CD14-positive monocyte (primary cell): ENCODE results near the gene PODN. TPM values are rescaled to one million over a fixed set of nuclear protein-coding genes. Genes with fewer than 3 reads are reported as not detected.

Experiments
- DNase-seq, 3 donors: peaks; one replicate each; pipeline ENCODE4 v3.0.0-alpha.2; 2011 to 2022
- H2AFZ ChIP-seq: 2 replicates; pipeline ENCODE4 v1.6.0; 2012; ENCODE audit warnings: mild to moderate bottlenecking, low read depth, low read length, inconsistent platforms; ENCODE audit not compliant: insufficient read depth, poor library complexity, severe bottlenecking
- H3K27ac ChIP-seq, 2 donors: 1 replicate in 1 of 2; 2 replicates in 1 of 2; pipeline ENCODE4 v1.5.1; 2012 to 2013; ENCODE audit warnings: low read length in 2 of 2, control low read depth in 1 of 2, inconsistent platforms in 1 of 2, low read depth in 1 of 2, mild to moderate bottlenecking in 1 of 2
- H3K27me3 ChIP-seq, 2 donors: one replicate each; pipeline versions ENCODE4 v1.6.0 to v1.6.1; 2011 to 2013; ENCODE audit warnings: low read length in 2 of 2; ENCODE audit not compliant: control insufficient read depth in 2 of 2, insufficient read depth in 2 of 2
- H3K36me3 ChIP-seq, 2 donors: replicated peaks in 1 of 2; 1 replicate in 1 of 2; 2 replicates in 1 of 2; pipeline versions ENCODE4 v1.5.1 to v1.6.1; 2012 to 2013; ENCODE audit warnings: low read length in 2 of 2, control low read depth in 1 of 2, inconsistent platforms in 1 of 2, mild to moderate bottlenecking in 1 of 2; ENCODE audit not compliant: insufficient read depth in 2 of 2, control insufficient read depth in 1 of 2
- H3K4me1 ChIP-seq, 2 donors: 1 replicate in 1 of 2; 2 replicates in 1 of 2; pipeline versions ENCODE4 v1.5.1 to v1.6.1; 2012 to 2013; ENCODE audit warnings: low read length in 2 of 2, control low read depth in 1 of 2, inconsistent platforms in 1 of 2, mild to moderate bottlenecking in 1 of 2, moderate library complexity in 1 of 2; ENCODE audit not compliant: insufficient read depth in 2 of 2, control insufficient read depth in 1 of 2
- H3K4me2 ChIP-seq: replicated peaks from 2 replicates; pipeline ENCODE3; 2012; ENCODE audit warnings: low read length, moderate library complexity, mild to moderate bottlenecking; ENCODE audit not compliant: poor library complexity, severe bottlenecking; ENCODE audit errors: extremely low read depth
- H3K4me3 ChIP-seq, 3 experiments: fragments of 200-600 bp in 1 of 3; sonication (generic) in 1 of 3; replicated peaks in 1 of 3; 1 replicate in 2 of 3; 2 replicates in 1 of 3; pipeline ENCODE4 v1.5.1; 2011 to 2013; ENCODE audit warnings: low read length in 3 of 3, mild to moderate bottlenecking in 3 of 3, control low read depth in 2 of 3, low read depth in 2 of 3, inconsistent platforms in 1 of 3, moderate library complexity in 1 of 3
- H3K79me2 ChIP-seq: 2 replicates; pipeline ENCODE4 v1.6.0; 2012; ENCODE audit warnings: mild to moderate bottlenecking, control low read depth, inconsistent platforms, low read length, moderate library complexity; ENCODE audit not compliant: insufficient read depth
- H3K9ac ChIP-seq: 2 replicates; pipeline ENCODE4 v1.6.0; 2017; ENCODE audit warnings: low read length, mild to moderate bottlenecking; ENCODE audit not compliant: insufficient read depth, poor library complexity, severe bottlenecking
- H3K9me3 ChIP-seq, 2 donors: replicated peaks in 1 of 2; 1 replicate in 1 of 2; 2 replicates in 1 of 2; pipeline versions ENCODE4 v1.5.1 to v1.6.1; 2012 to 2013; ENCODE audit warnings: low read length in 2 of 2, control low read depth in 1 of 2; ENCODE audit not compliant: control insufficient read depth in 1 of 2, insufficient read depth in 1 of 2
- H4K20me1 ChIP-seq: 2 replicates; pipeline ENCODE4 v1.6.0; 2012; ENCODE audit warnings: mild to moderate bottlenecking, low read length, control low read depth, moderate library complexity; ENCODE audit not compliant: insufficient read depth
- H3K27ac Mint-ChIP-seq, 7 donors: one replicate each; pipeline ENCODE4 v1.8.0; 2020; ENCODE audit warnings: mild to moderate bottlenecking in 7 of 7, mixed read lengths in 7 of 7, moderate library complexity in 6 of 7, inconsistent platforms in 2 of 7
- H3K27me3 Mint-ChIP-seq, 3 donors: one replicate each; pipeline ENCODE4 v1.8.0; 2021 to 2022; ENCODE audit warnings: low read depth in 3 of 3, mild to moderate bottlenecking in 3 of 3, mixed read lengths in 3 of 3, moderate library complexity in 3 of 3, inconsistent platforms in 1 of 3
- H3K36me3 Mint-ChIP-seq, 2 donors: one replicate each; pipeline ENCODE4 v1.8.0; 2020; ENCODE audit warnings: mixed read lengths in 2 of 2, inconsistent platforms in 1 of 2, mild to moderate bottlenecking in 1 of 2
- H3K4me1 Mint-ChIP-seq: one replicate; pipeline ENCODE4 v1.8.0; 2020; ENCODE audit warnings: mild to moderate bottlenecking, mixed read lengths
- H3K4me3 Mint-ChIP-seq, 2 donors: one replicate each; pipeline ENCODE4 v1.8.0; 2020; ENCODE audit warnings: mild to moderate bottlenecking in 2 of 2, mixed read lengths in 2 of 2, moderate library complexity in 1 of 2
- H3K9me3 Mint-ChIP-seq, 7 donors: one replicate each; pipeline ENCODE4 v1.8.0; 2020 to 2022; ENCODE audit warnings: mixed read lengths in 7 of 7, mild to moderate bottlenecking in 6 of 7, moderate library complexity in 6 of 7, inconsistent platforms in 2 of 7
- CTCF ChIP-seq: fragments of 200-600 bp; IDR thresholded peaks from one replicate; pipeline ENCODE4 v1.8.0; 2022; ENCODE audit warnings: antibody characterized with exemption, mild to moderate bottlenecking
- WGBS: methylation state at CpG from one replicate; pipeline ENCODE4 v1.1.5; 2013; ENCODE audit warnings: missing lambda C conversion rate; ENCODE audit not compliant: insufficient coverage; 5-methylcytosine and 5-hydroxymethylcytosine counted together
- intact Hi-C, 2 donors: fragments of 100-400 bp; cut with micrococcal nuclease; formaldehyde crosslinking; loops; one replicate each; pipeline versions ENCODE4 v1.15.0 to v1.15.1; 2023
- polyA plus RNA-seq, 3 donors: library from polyadenylated mRNA; depleted of rRNA in 1 of 3; unstranded in 2 of 3; stranded (reverse) in 1 of 3; fragments of 300-500 nt in 2 of 3; fragments of >200 nt in 1 of 3; fragmentation: Illumina TruSeq in 2 of 3; gene quantifications; 1 replicate in 2 of 3; 2 replicates in 1 of 3; pipeline ENCODE4 v1.2.3, GENCODE V29; 2012 to 2021

PODN gene
- polyA plus RNA-seq, 3 donors = not detected

DNA sequence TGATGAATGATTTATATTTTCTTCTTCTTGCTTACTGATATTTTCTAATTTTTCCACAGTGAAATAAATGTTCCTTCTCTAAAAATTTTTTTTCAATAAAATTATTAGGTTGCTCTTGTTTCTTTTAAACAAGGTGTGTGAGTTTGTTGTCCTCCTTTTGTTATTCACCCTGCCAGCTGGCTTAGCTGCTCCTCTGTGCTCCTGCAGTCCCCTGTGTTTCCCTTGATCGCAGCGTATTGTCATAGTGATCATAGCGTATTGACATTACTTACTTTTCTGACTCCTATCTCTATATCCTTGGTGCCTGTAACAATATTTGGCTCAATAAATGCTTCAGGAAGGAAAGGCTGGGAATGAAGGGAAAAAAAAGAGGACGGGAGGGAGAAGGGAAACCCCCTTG is 24.9 kb upstream of the PODN start:
- intact Hi-C loops = no loop called here
- DNase-seq = no peak
- no CpG with 5 or more reads among the region's 4 CpGs for WGBS

GRCh38 chr1:53038566-53038965 is 23.4 kb upstream of the PODN start:
- Histone ChIP-seq H4K20me1 (no peaks in the 10 kb centered on the region), H3K27ac (no peak overlapping the region), H3K4me2 (no peak overlapping the region), H3K4me1 (no peaks in the 10 kb centered on the region), H3K9me3 (no peaks in the 10 kb centered on the region), H3K9ac (no peak overlapping the region), H3K4me3 (no peak overlapping the region), H2AFZ (no peak overlapping the region), H3K36me3 (peaks cover 26 to 53% of the 10 kb centered on the region in 2 donors), H3K27me3 (no peaks in the 10 kb centered on the region), H3K79me2 (no peaks in the 10 kb centered on the region)
- DNase-seq = no peak
- intact Hi-C loops = no loop called here
- Mint-ChIP-seq H3K36me3 (peaks cover 44 to 52% of the 10 kb centered on the region in 2 donors), H3K4me1 (no peaks in the 10 kb centered on the region), H3K27me3 (peaks cover 0 to 3% (median 2%) of the 10 kb centered on the region in 3 donors), H3K27ac (no peak overlapping the region), H3K9me3 (no peaks in the 10 kb centered on the region), H3K4me3 (no peak overlapping the region)
- 100% methylated on average over 1 of the region's 3 CpGs for WGBS
- no peak for TF ChIP-seq CTCF

More for the DNA sequence above, 24.9 kb upstream of the PODN start:
- no peak overlapping the region for H3K4me3 ChIP-seq
- H3K4me1 ChIP-seq = no peaks in the 10 kb centered on the region
- H3K9me3 Mint-ChIP-seq = no peaks in the 10 kb centered on the region
- no peaks in the 10 kb centered on the region for H4K20me1 ChIP-seq
- H3K9me3 ChIP-seq = no peaks in the 10 kb centered on the region
- H3K27ac ChIP-seq = no peak overlapping the region
- H3K27me3 ChIP-seq = no peaks in the 10 kb centered on the region
- no peaks in the 10 kb centered on the region for H3K4me1 Mint-ChIP-seq
- no peak overlapping the region for H3K27ac Mint-ChIP-seq
- H3K4me2 ChIP-seq = no peak overlapping the region
- H2AFZ ChIP-seq = no peak overlapping the region
- no peak overlapping the region for H3K4me3 Mint-ChIP-seq
- peaks cover 33 to 49% of the 10 kb centered on the region in 2 donors for H3K36me3 ChIP-seq
- peaks cover 43 to 58% of the 10 kb centered on the region in 2 donors for H3K36me3 Mint-ChIP-seq
- H3K27me3 Mint-ChIP-seq = peaks cover 0 to 3% (median 2%) of the 10 kb centered on the region in 3 donors
- no peaks in the 10 kb centered on the region for H3K79me2 ChIP-seq
- H3K9ac ChIP-seq = no peak overlapping the region
- no peak for TF ChIP-seq CTCF
